ENCODE measurements around the gene CDS2. TPM values are rescaled to one million over a fixed set of nuclear protein-coding genes. Genes with fewer than 3 reads are reported as not detected.

The CDS2 gene
- total RNA-seq (2014; rRNA removed; shearing (Covaris generic)) (40.1 and 40.8 TPM in 2 replicates), polyA plus RNA-seq (2016; fragmentation: Nextera tagmentation; extraction: Ambion mirVana) (16.8 and 17.5 TPM in 2 replicates)
- long read RNA-seq, full-length matches to known transcripts, result 20 of 25 reads
- long read RNA-seq, partial matches to known transcripts, result 1 of 25 reads
- long read RNA-seq, other reads (novel, unspliced or antisense), result 4 of 25 reads

DNA sequence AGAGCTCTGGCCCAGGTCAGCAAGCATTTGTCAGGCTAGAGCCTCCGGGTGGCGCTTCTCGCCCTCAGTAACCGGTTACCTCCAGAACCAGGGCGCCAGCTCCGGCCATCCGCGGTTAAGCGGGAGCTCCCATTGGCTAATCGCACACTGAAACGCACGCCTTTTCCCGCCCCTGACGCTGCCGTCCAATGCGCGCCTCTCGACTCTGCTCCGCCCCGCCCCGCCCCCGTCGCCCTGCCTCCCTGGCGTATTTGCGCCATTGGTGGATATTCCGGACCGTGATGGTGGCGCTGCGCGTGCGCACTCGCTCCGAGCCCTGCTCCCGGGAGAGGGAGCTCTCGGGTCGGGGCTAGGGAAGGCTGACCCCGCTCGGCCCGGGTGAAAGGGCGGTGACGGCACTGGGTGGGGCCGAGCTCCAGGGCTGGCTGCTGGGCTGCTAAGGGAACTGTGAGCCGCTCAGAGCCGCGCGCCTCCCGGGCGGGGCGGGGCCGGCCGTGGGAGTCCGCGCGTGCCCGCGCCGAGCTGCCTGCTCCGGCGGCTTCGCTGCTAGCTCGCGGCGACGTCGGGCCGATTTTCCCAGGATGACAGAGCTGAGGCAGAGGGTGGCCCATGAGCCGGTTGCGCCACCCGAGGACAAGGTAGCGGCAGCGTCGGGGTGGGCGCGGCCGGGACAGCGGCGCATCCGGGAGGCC lies at the start of gene CDS2:
Gene CDS2, plus strand, starts transcription at position 497 of the 692 bp plus-strand sequence. Its CDS starts 85 bp downstream, at position 582.
- H3K36me3 Mint-ChIP-seq (ENCODE audit: low read depth), result no peaks in the 10 kb centered on the region
- H3K4me1 Mint-ChIP-seq, result peaks cover 21% of the 10 kb centered on the region
- Histone ChIP-seq H3K4me3 (peak within 1 kb of the TSS; percentile 86), H3K9me2 (ENCODE audit: insufficient read depth) (no peaks in the 10 kb centered on the region), H3K79me2 (replicated peaks; ENCODE audit: insufficient read depth) (peaks cover 39% of the 10 kb centered on the region), H3K27ac (ENCODE audit: low read depth) (peak within 1 kb of the TSS; percentile 89), H3F3A (replicated peaks; ENCODE audit: low read depth) (peaks cover 5% of the 10 kb centered on the region), H4K20me1 (replicated peaks; ENCODE audit: insufficient read depth) (no peaks in the 10 kb centered on the region; the same call in 1 of the 2 replicates), H3K4me1 (ENCODE audit: insufficient read depth) (peaks cover 8% of the 10 kb centered on the region), H2AFZ (peak within 1 kb of the TSS; percentile 87; the same call in 1 of the 2 replicates), H3K27me3 (ENCODE audit: insufficient read depth) (no peaks in the 10 kb centered on the region), H3K36me3 (ENCODE audit: insufficient read depth) (no peaks in the 10 kb centered on the region; the same call in 1 of the 2 replicates), H3K4me2 (peak within 1 kb of the TSS; percentile 83)
- H3K9me3 Mint-ChIP-seq, result no peaks in the 10 kb centered on the region
- peak; percentile 65 for TF ChIP-seq CREB1 (CRISPR knock-in tag; IDR thresholded peaks at IDR 0.05; ENCODE audit: low read depth)
- TF ChIP-seq, protein P1, sequence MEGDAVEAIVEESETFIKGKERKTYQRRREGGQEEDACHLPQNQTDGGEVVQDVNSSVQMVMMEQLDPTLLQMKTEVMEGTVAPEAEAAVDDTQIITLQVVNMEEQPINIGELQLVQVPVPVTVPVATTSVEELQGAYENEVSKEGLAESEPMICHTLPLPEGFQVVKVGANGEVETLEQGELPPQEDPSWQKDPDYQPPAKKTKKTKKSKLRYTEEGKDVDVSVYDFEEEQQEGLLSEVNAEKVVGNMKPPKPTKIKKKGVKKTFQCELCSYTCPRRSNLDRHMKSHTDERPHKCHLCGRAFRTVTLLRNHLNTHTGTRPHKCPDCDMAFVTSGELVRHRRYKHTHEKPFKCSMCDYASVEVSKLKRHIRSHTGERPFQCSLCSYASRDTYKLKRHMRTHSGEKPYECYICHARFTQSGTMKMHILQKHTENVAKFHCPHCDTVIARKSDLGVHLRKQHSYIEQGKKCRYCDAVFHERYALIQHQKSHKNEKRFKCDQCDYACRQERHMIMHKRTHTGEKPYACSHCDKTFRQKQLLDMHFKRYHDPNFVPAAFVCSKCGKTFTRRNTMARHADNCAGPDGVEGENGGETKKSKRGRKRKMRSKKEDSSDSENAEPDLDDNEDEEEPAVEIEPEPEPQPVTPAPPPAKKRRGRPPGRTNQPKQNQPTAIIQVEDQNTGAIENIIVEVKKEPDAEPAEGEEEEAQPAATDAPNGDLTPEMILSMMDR (conservative IDR thresholded peaks at IDR 0.05; ENCODE audit: low read depth in 2 of 2), result peak; percentile 35 to 76; a peak in 3 of 4 replicates
- no peak for TF ChIP-seq ETS1 (IDR thresholded peaks at IDR 0.05)
- TF ChIP-seq EZH2 (IDR thresholded peaks at IDR 0.05; ENCODE audit: low read depth, unreplicated experiment), result no peak
- peak; percentile 56 for TF ChIP-seq POLR2AphosphoS5 (IDR thresholded peaks at IDR 0.05; ENCODE audit: low read depth)
- TF ChIP-seq STAT1 (IDR thresholded peaks at IDR 0.05; ENCODE audit: unreplicated experiment), result no peak
- TF ChIP-seq ZNF462 (CRISPR knock-in tag; IDR thresholded peaks at IDR 0.05), result no peak
- TF ChIP-seq ZNF114 (CRISPR knock-in tag; IDR thresholded peaks at IDR 0.05), result no peak
- TF ChIP-seq REST (IDR thresholded peaks at IDR 0.05; ENCODE audit: unreplicated experiment), result no peak
- no peak for TF ChIP-seq JUNB (IDR thresholded peaks at IDR 0.05; ENCODE audit: unreplicated experiment)
- ATAC-seq, result peak; percentile 93
- peak within 1 kb of the TSS; percentile 95 for H3K27ac Mint-ChIP-seq
- DNase-seq (ENCODE audit: low spot score), result peak; percentile 100
- H3K4me3 Mint-ChIP-seq, result peak within 1 kb of the TSS; percentile 92
- H3K27me3 Mint-ChIP-seq (ENCODE audit: insufficient read depth, low read depth, poor library complexity), result peaks cover 4% of the 10 kb centered on the region
